ENCODE results near the gene NUMB.
"Not testable (repeated sequence)": the region's sequence is repeated elsewhere in the genome, so short reads cannot be mapped to it uniquely, and the experiment has no call there.

The NUMB gene

GRCh38 chr14:73342670-73343069 lies 115.7 kb downstream of the NUMB start:
- DNase-seq, result peak; percentile 26

- DNase-seq, result no peak
Observed at GRCh38 chr14:73339846-73340595, 118.3 kb downstream of the NUMB start.

- DNase-seq, result no peak
Observed at GRCh38 chr14:73339206-73339605, 119.1 kb downstream of the NUMB start.

- no peak for DNase-seq
Observed at GRCh38 chr14:73338551-73338950, 119.8 kb downstream of the NUMB start.

- DNase-seq, result no peak
Observed at GRCh38 chr14:73333031-73333430, 125.3 kb downstream of the NUMB start.

- no peak for DNase-seq
Observed at GRCh38 chr14:73325630-73326299, 132.6 kb downstream of the NUMB start.

- DNase-seq, result no peak
Observed at GRCh38 chr14:73325063-73325462, 133.3 kb downstream of the NUMB start.

GRCh38 chr14:73324533-73324932 lies 133.8 kb downstream of the NUMB start:
- no peak for DNase-seq

GRCh38 chr14:73323896-73324399 lies 134.4 kb downstream of the NUMB start:
- no peak for DNase-seq

GRCh38 chr14:73313151-73313550 lies 145.2 kb downstream of the NUMB start:
- no peak for DNase-seq

- no peak for DNase-seq
Observed at GRCh38 chr14:73312687-73313086, 145.7 kb downstream of the NUMB start.

GRCh38 chr14:73311708-73312030 lies 146.7 kb downstream of the NUMB start:
- no peak for DNase-seq

GRCh38 chr14:73309207-73309606 lies 149.1 kb downstream of the NUMB start:
- not testable (repeated sequence) for DNase-seq

- no peak for DNase-seq
Observed at GRCh38 chr14:73307261-73307660, 151.1 kb downstream of the NUMB start.

GRCh38 chr14:73305499-73305898 lies 152.8 kb downstream of the NUMB start:
- DNase-seq, result no peak

- DNase-seq, result no peak
Observed at GRCh38 chr14:73295198-73295796, 163.0 kb downstream of the NUMB start.

- no peak for DNase-seq
Observed at GRCh38 chr14:73293782-73294781, 164.3 kb downstream of the NUMB start.

GRCh38 chr14:73290279-73290678 lies 168.1 kb downstream of the NUMB start:
- DNase-seq, result no peak

GRCh38 chr14:73289729-73290128 lies 168.6 kb downstream of the NUMB start:
- DNase-seq, result no peak

- DNase-seq, result no peak
Observed at GRCh38 chr14:73289308-73289707, 169.0 kb downstream of the NUMB start.

GRCh38 chr14:73287071-73287470 lies 171.3 kb downstream of the NUMB start:
- DNase-seq, result no peak

GRCh38 chr14:73286598-73286997 lies 171.7 kb downstream of the NUMB start:
- DNase-seq, result no peak

- DNase-seq, result no peak
Observed at GRCh38 chr14:73285979-73286378, 172.4 kb downstream of the NUMB start.
